GM04503 (cell line): ENCODE results near the gene PABPN1.

Experiments
- DNase-seq: peaks from one replicate; pipeline ENCODE4 v3.0.0-alpha.2; 2012; ENCODE audit warnings: low read depth

The PABPN1 gene

GRCh38 chr14:23326491-23327332, 5.5 kb downstream of the PABPN1 start:
- DNase-seq = no peak

- DNase-seq = no peak
Measured at GRCh38 chr14:23327947-23328744, 6.9 kb downstream of the PABPN1 start.

- no peak for DNase-seq
Measured at GRCh38 chr14:23335623-23336022, 14.4 kb downstream of the PABPN1 start.

- no peak for DNase-seq
Measured at GRCh38 chr14:23339506-23340268, 18.4 kb downstream of the PABPN1 start.

- no peak for DNase-seq
Measured at GRCh38 chr14:23344481-23344880, 23.2 kb downstream of the PABPN1 start.

- no peak for DNase-seq
Measured at GRCh38 chr14:23345987-23346692, 24.9 kb downstream of the PABPN1 start.

- DNase-seq = no peak
Measured at GRCh38 chr14:23346693-23347405, 25.6 kb downstream of the PABPN1 start.

- no peak for DNase-seq
Measured at GRCh38 chr14:23347406-23348296, 26.4 kb downstream of the PABPN1 start.

- no peak for DNase-seq
Measured at GRCh38 chr14:23348297-23348655, 27.0 kb downstream of the PABPN1 start.

- DNase-seq = no peak
Measured at GRCh38 chr14:23349156-23349845, 28.0 kb downstream of the PABPN1 start.

GRCh38 chr14:23351681-23352505, 30.6 kb downstream of the PABPN1 start:
- DNase-seq = no peak

GRCh38 chr14:23352506-23353432, 31.5 kb downstream of the PABPN1 start, which contains the start of gene SLC22A17:
Gene SLC22A17 (minus strand): TSS chr14:23352887.
- peak; percentile 46 for DNase-seq

GRCh38 chr14:23353433-23353780, 32.1 kb downstream of the PABPN1 start:
- DNase-seq = no peak

GRCh38 chr14:23354990-23355389, 33.7 kb downstream of the PABPN1 start:
- no peak for DNase-seq

- no peak for DNase-seq
Measured at GRCh38 chr14:23355871-23356435, 34.7 kb downstream of the PABPN1 start.

- no peak for DNase-seq
Measured at GRCh38 chr14:23356662-23357061, 35.4 kb downstream of the PABPN1 start.

GRCh38 chr14:23357261-23357660, 36.0 kb downstream of the PABPN1 start:
- DNase-seq = no peak
